Spleen (tissue), 11 donors: ENCODE results near the gene TBL3. TPM values are rescaled to one million over a fixed set of nuclear protein-coding genes. Genes with fewer than 3 reads are reported as not detected.

Experiments used
- DNase-seq: peaks from one replicate; pipeline ENCODE4 v3.0.0-alpha.2; 2020
- H3K27ac ChIP-seq, 8 donors: fragments of 200-600 bp; sonication (generic) in 7 of 8; 1 replicate in 4 of 8; 2 replicates in 4 of 8; pipeline versions ENCODE4 v1.5.0 to v1.8.0; 2016 to 2021; ENCODE audit warnings: inconsistent platforms in 4 of 8, mild to moderate bottlenecking in 4 of 8, moderate library complexity in 1 of 8
- H3K27me3 ChIP-seq, 7 donors: fragments of 200-600 bp; sonication (generic) in 6 of 7; replicated peaks in 1 of 7; 1 replicate in 4 of 7; 2 replicates in 3 of 7; pipeline versions ENCODE4 v1.5.0 to v1.8.0; 2016 to 2021; ENCODE audit warnings: inconsistent platforms in 3 of 7, mild to moderate bottlenecking in 1 of 7
- H3K36me3 ChIP-seq, 6 donors: fragments of 200-600 bp; sonication (generic) in 5 of 6; 1 replicate in 4 of 6; 2 replicates in 2 of 6; pipeline versions ENCODE4 v1.5.0 to v1.8.0; 2016 to 2021; ENCODE audit warnings: inconsistent platforms in 2 of 6
- H3K4me1 ChIP-seq, 6 donors: fragments of 200-600 bp; sonication (generic) in 5 of 6; 1 replicate in 3 of 6; 2 replicates in 3 of 6; pipeline versions ENCODE4 v1.5.0 to v1.8.0; 2016 to 2021; ENCODE audit warnings: inconsistent platforms in 3 of 6
- H3K4me3 ChIP-seq, 8 donors: fragments of 200-600 bp; sonication (generic) in 7 of 8; 1 replicate in 4 of 8; 2 replicates in 4 of 8; pipeline versions ENCODE4 v1.5.0 to v1.8.0; 2016 to 2021; ENCODE audit warnings: inconsistent platforms in 4 of 8, mild to moderate bottlenecking in 4 of 8, moderate library complexity in 2 of 8
- H3K9me3 ChIP-seq, 8 donors: fragments of 200-600 bp; sonication (generic) in 7 of 8; 1 replicate in 4 of 8; 2 replicates in 4 of 8; pipeline versions ENCODE4 v1.5.0 to v1.8.0; 2016 to 2021; ENCODE audit warnings: inconsistent platforms in 4 of 8
- CTCF ChIP-seq, 11 experiments: fragments of 200-600 bp in 7 of 11; fragments of 450-650 bp in 4 of 11; sonication (generic) in 4 of 11; IDR thresholded peaks in 8 of 11; conservative IDR thresholded peaks in 3 of 11; 1 replicate in 7 of 11; 2 replicates in 4 of 11; pipeline versions ENCODE4 v1.4.0 to v1.8.0; 2016 to 2021; ENCODE audit warnings: antibody characterized with exemption in 11 of 11, inconsistent platforms in 4 of 11, mild to moderate bottlenecking in 1 of 11
- POLR2A ChIP-seq, 3 donors: fragments of 450-650 bp; IDR thresholded peaks; one replicate each; pipeline ENCODE4 v1.5.1; 2017; ENCODE audit warnings: antibody characterized with exemption in 3 of 3, mild to moderate bottlenecking in 1 of 3
- POLR2AphosphoS5 ChIP-seq, 3 donors: sonication (generic); formaldehyde crosslinking; IDR thresholded peaks; one replicate each; pipeline ENCODE4 v1.5.1; 2017; ENCODE audit warnings: antibody characterized with exemption in 3 of 3
- WGBS, 5 donors: extraction: QIAGEN DNeasy Blood & Tissue Kit in 3 of 5; methylation state at CpG; one replicate each; pipeline versions ENCODE4 v1.1.5 to v1.1.7; 2013 to 2018; 5-methylcytosine and 5-hydroxymethylcytosine counted together
- intact Hi-C: fragments of 100-400 bp; cut with DNase I; formaldehyde crosslinking; loops from one replicate; pipeline ENCODE4 v1.15.0; 2023; ENCODE audit warnings: low total_unique reads
- polyA plus RNA-seq, 3 donors: library from polyadenylated mRNA; stranded (reverse); fragments of 200-250 nt; gene quantifications; one replicate each; pipeline ENCODE4 v1.2.1, GENCODE V29; 2013
- total RNA-seq, 7 donors: library from RNA; depleted of rRNA in 3 of 7; stranded (reverse); fragments of >200 nt in 3 of 7; fragmentation: NEBNext Ultra II Directional in 4 of 7; extraction: Animal tissue kit (Norgen Biotek cat#: 25700) in 4 of 7; gene quantifications; one replicate each; pipeline versions ENCODE4 v1.1.0 to v1.2.1, GENCODE V29; 2016 to 2021
- donor health status: healthy with polysubstance abuse.
- donor health status: DM: no; HTN: no; CAD: no; lungs with moderate emphysema.
- donor health status: DM: no; HTN: no; CAD: no.
- donor health status: Bipolar disorder and iron deficiency.
- donor health status: healthy.
- donor health status: DM: no; HTN: no; CAD: no.
- donor health status: DM: yes; HTN: yes; CAD: no.

TBL3 gene
- total and polyA plus RNA-seq, 10 donors = 20.6 to 54.2 (median 29.3) TPM

DNA sequence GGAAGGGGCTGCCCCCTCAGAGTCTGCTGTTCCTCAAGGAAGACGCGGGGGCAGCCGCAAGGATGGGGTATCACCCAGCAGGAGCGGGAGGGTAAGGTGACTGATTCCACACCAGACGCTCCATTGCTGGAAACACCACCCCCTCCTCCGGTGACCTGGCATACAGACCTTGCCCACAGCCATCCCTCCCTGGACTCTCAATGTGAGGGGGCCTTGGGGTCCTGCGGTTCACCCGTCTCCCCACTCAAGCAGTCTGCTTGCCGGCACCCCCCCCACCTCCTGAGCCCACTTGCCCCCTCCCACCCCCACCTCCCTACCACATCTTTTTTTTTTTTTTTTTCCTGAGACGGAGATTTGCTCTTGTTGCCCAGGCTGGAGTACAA is 41.5 kb upstream of the TBL3 start:
- TF ChIP-seq POLR2A (IDR thresholded peaks at IDR 0.05) (no peak), POLR2AphosphoS5 (IDR thresholded peaks at IDR 0.05) (no peak), CTCF (IDR thresholded peaks at IDR 0.05 in 8 of 11, conservative IDR thresholded peaks at IDR 0.05 in 3 of 11) (no peak)
- peaks cover 0 to 37% (median 20%) of the 10 kb centered on the region in 6 donors for H3K4me1 ChIP-seq
- H3K27ac ChIP-seq = peak overlapping the region in 6 of 8 donors; percentile 69 to 93 (median 88)
- H3K4me3 ChIP-seq = peak overlapping the region in 3 of 8 donors; percentile 51 to 79 (median 69)
- intact Hi-C loops = no loop called here
- H3K36me3 ChIP-seq = peaks cover 0 to under 1% (median 0%) of the 10 kb centered on the region in 6 donors
- no peaks in the 10 kb centered on the region for H3K9me3 ChIP-seq
- WGBS, 5 donors = 63 to 83% (median 65%) methylated on average over 9 to 10 of the region's 10 CpGs
- no peak for DNase-seq
- H3K27me3 ChIP-seq = peaks cover 0 to 29% (median 0%) of the 10 kb centered on the region in 7 donors

- DNase-seq = no peak
- Histone ChIP-seq H3K27ac (peak overlapping the region in 2 of 8 donors; percentile 13 to 91), H3K4me1 (peaks cover 0 to 55% (median 20%) of the 10 kb centered on the region in 6 donors), H3K9me3 (no peaks in the 10 kb centered on the region), H3K4me3 (no peak overlapping the region), H3K27me3 (peaks cover 0 to 24% (median 0%) of the 10 kb centered on the region in 7 donors), H3K36me3 (peaks cover 0 to 21% (median 0%) of the 10 kb centered on the region in 6 donors)
- WGBS, 5 donors = 79 to 86% (median 81%) methylated on average over 11 to 19 of the region's 19 CpGs
- intact Hi-C loops = no loop called here
- TF ChIP-seq POLR2AphosphoS5 (IDR thresholded peaks at IDR 0.05) = peak in 1 of 3 donors; percentile 52
- no peak for TF ChIP-seq CTCF (IDR thresholded peaks at IDR 0.05 in 8 of 11, conservative IDR thresholded peaks at IDR 0.05 in 3 of 11)
- TF ChIP-seq POLR2A (IDR thresholded peaks at IDR 0.05) = no peak
Observed at GRCh38 chr16:1932050-1933028, 39.5 kb upstream of the TBL3 start.

DNA sequence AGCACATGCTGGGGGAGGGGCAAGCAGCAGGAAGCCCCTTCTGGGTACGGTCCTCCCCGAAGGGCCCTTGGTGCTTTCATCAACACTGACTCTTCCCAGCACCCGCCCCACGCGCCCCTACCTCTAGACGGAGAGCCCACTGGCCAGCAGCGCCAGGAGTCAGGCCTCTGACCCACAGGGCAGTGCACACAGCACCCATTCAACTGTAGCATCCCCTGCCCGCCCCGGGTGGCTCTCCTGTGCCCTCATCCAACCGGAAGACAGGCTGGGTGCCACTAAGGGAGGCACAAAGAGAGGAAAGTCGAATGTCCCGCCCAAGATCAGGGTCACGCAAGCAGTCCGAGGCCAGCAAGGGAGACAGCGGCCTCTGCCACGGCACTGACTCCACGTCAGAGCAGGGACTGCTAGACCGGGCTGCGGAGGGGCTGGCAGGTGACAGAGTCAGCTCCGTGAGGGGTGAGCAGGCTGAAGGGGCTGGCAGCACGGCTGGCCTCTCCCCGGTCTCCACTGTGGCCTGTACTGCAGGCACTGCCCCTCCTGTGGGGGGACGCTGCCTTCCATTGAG is 38.7 kb upstream of the TBL3 start:
- H3K36me3 ChIP-seq = peaks cover 0 to 29% (median 7%) of the 10 kb centered on the region in 6 donors
- intact Hi-C loops = no loop called here
- no peaks in the 10 kb centered on the region for H3K9me3 ChIP-seq
- no peak overlapping the region for H3K4me3 ChIP-seq
- peak overlapping the region in 3 of 8 donors; percentile 13 to 91 (median 17) for H3K27ac ChIP-seq
- peaks cover 0 to 24% (median 0%) of the 10 kb centered on the region in 7 donors for H3K27me3 ChIP-seq
- no peak for DNase-seq
- H3K4me1 ChIP-seq = peaks cover 0 to 63% (median 22%) of the 10 kb centered on the region in 6 donors
- TF ChIP-seq CTCF (IDR thresholded peaks at IDR 0.05 in 8 of 11, conservative IDR thresholded peaks at IDR 0.05 in 3 of 11) (no peak), POLR2AphosphoS5 (IDR thresholded peaks at IDR 0.05) (peak in 2 of 3 donors; percentile 25 to 76)
- 65 to 77% (median 68%) methylated on average over 20 to 23 of the region's 23 CpGs for WGBS, 5 donors
